Measurements from ENCODE around the gene SBF1.

SBF1 gene

GRCh38 chr22:50519151-50519550 is 44.3 kb upstream of the SBF1 start:
- H3K27me3 ChIP-seq (ENCODE audit: control insufficient read depth, insufficient read depth, low read length): no peaks in the 10 kb centered on the region

GRCh38 chr22:50518606-50519005 is 43.8 kb upstream of the SBF1 start:
- no peaks in the 10 kb centered on the region for H3K9me3 ChIP-seq (ENCODE audit: control insufficient read depth, insufficient read depth, low read length)
- H3K27me3 ChIP-seq (ENCODE audit: control insufficient read depth, insufficient read depth, low read length): no peaks in the 10 kb centered on the region
- no peak overlapping the region for H3K27ac ChIP-seq (ENCODE audit: low read depth, low read length)
- no peak overlapping the region for H3K9ac ChIP-seq (ENCODE audit: low read depth, low read length)
- H3K4me3 ChIP-seq (ENCODE audit: low read depth, low read length): no peak overlapping the region
- peaks cover 62% of the 10 kb centered on the region for H3K36me3 ChIP-seq (ENCODE audit: control insufficient read depth, insufficient read depth, low read length)
- no peaks in the 10 kb centered on the region for H3K4me1 ChIP-seq (ENCODE audit: control insufficient read depth, insufficient read depth, low read length)

More at GRCh38 chr22:50519151-50519550, 44.3 kb upstream of the SBF1 start:
- H3K9me3 ChIP-seq (ENCODE audit: control insufficient read depth, insufficient read depth, low read length): no peaks in the 10 kb centered on the region
- no peaks in the 10 kb centered on the region for H3K4me1 ChIP-seq (ENCODE audit: control insufficient read depth, insufficient read depth, low read length)
- H3K27ac ChIP-seq (ENCODE audit: low read depth, low read length): no peak overlapping the region
- H3K4me3 ChIP-seq (ENCODE audit: low read depth, low read length): no peak overlapping the region
- H3K9ac ChIP-seq (ENCODE audit: low read depth, low read length): no peak overlapping the region
- peaks cover 67% of the 10 kb centered on the region for H3K36me3 ChIP-seq (ENCODE audit: control insufficient read depth, insufficient read depth, low read length)

- Histone ChIP-seq H3K27me3 (ENCODE audit: control insufficient read depth, insufficient read depth, low read length) (no peaks in the 10 kb centered on the region), H3K36me3 (ENCODE audit: control insufficient read depth, insufficient read depth, low read length) (peaks cover 53% of the 10 kb centered on the region), H3K9ac (ENCODE audit: low read depth, low read length) (no peak overlapping the region), H3K27ac (ENCODE audit: low read depth, low read length) (no peak overlapping the region), H3K9me3 (ENCODE audit: control insufficient read depth, insufficient read depth, low read length) (no peaks in the 10 kb centered on the region), H3K4me1 (ENCODE audit: control insufficient read depth, insufficient read depth, low read length) (no peaks in the 10 kb centered on the region), H3K4me3 (ENCODE audit: low read depth, low read length) (no peak overlapping the region)
Measured at GRCh38 chr22:50517495-50518260, 42.8 kb upstream of the SBF1 start.

GRCh38 chr22:50516891-50517290 is 42.1 kb upstream of the SBF1 start:
- H3K4me3 ChIP-seq (ENCODE audit: low read depth, low read length): no peak overlapping the region
- H3K4me1 ChIP-seq (ENCODE audit: control insufficient read depth, insufficient read depth, low read length): no peaks in the 10 kb centered on the region
- H3K27me3 ChIP-seq (ENCODE audit: control insufficient read depth, insufficient read depth, low read length): no peaks in the 10 kb centered on the region
- no peak overlapping the region for H3K27ac ChIP-seq (ENCODE audit: low read depth, low read length)
- H3K9ac ChIP-seq (ENCODE audit: low read depth, low read length): no peak overlapping the region
- peaks cover 45% of the 10 kb centered on the region for H3K36me3 ChIP-seq (ENCODE audit: control insufficient read depth, insufficient read depth, low read length)
- H3K9me3 ChIP-seq (ENCODE audit: control insufficient read depth, insufficient read depth, low read length): no peaks in the 10 kb centered on the region

- Histone ChIP-seq H3K9me3 (ENCODE audit: control insufficient read depth, insufficient read depth, low read length) (no peaks in the 10 kb centered on the region), H3K36me3 (ENCODE audit: control insufficient read depth, insufficient read depth, low read length) (peaks cover 37% of the 10 kb centered on the region), H3K4me1 (ENCODE audit: control insufficient read depth, insufficient read depth, low read length) (no peaks in the 10 kb centered on the region), H3K27me3 (ENCODE audit: control insufficient read depth, insufficient read depth, low read length) (no peaks in the 10 kb centered on the region), H3K27ac (ENCODE audit: low read depth, low read length) (no peak overlapping the region), H3K4me3 (ENCODE audit: low read depth, low read length) (no peak overlapping the region), H3K9ac (ENCODE audit: low read depth, low read length) (no peak overlapping the region)
Measured at GRCh38 chr22:50516068-50516467, 41.2 kb upstream of the SBF1 start.

GRCh38 chr22:50513175-50513574 is 38.3 kb upstream of the SBF1 start:
- peaks cover 5% of the 10 kb centered on the region; the same call in 1 of the 2 replicates for H3K4me1 ChIP-seq (ENCODE audit: control insufficient read depth, insufficient read depth, low read length)
- H3K27me3 ChIP-seq (ENCODE audit: control insufficient read depth, insufficient read depth, low read length): no peaks in the 10 kb centered on the region
- no peak overlapping the region for H3K9ac ChIP-seq (ENCODE audit: low read depth, low read length)
- no peaks in the 10 kb centered on the region for H3K9me3 ChIP-seq (ENCODE audit: control insufficient read depth, insufficient read depth, low read length)
- H3K4me3 ChIP-seq (ENCODE audit: low read depth, low read length): no peak overlapping the region
- H3K36me3 ChIP-seq (ENCODE audit: control insufficient read depth, insufficient read depth, low read length): peaks cover 18% of the 10 kb centered on the region
- no peak overlapping the region for H3K27ac ChIP-seq (ENCODE audit: low read depth, low read length)

GRCh38 chr22:50508897-50509296 is 34.1 kb upstream of the SBF1 start:
- Histone ChIP-seq H3K9me3 (ENCODE audit: control insufficient read depth, insufficient read depth, low read length) (no peaks in the 10 kb centered on the region), H3K9ac (ENCODE audit: low read depth, low read length) (peak overlapping the region; percentile 98; the same call in 1 of the 2 replicates), H3K27me3 (ENCODE audit: control insufficient read depth, insufficient read depth, low read length) (no peaks in the 10 kb centered on the region), H3K4me1 (ENCODE audit: control insufficient read depth, insufficient read depth, low read length) (peaks cover 5% of the 10 kb centered on the region; the same call in 1 of the 2 replicates), H3K27ac (ENCODE audit: low read depth, low read length) (peak overlapping the region; percentile 96), H3K36me3 (ENCODE audit: control insufficient read depth, insufficient read depth, low read length) (peaks cover 16% of the 10 kb centered on the region), H3K4me3 (ENCODE audit: low read depth, low read length) (peak overlapping the region; percentile 99)

- H3K27ac ChIP-seq (ENCODE audit: low read depth, low read length): peak within 1 kb of the TSS; percentile 96
- H3K9ac ChIP-seq (ENCODE audit: low read depth, low read length): peak within 1 kb of the TSS; percentile 98
- H3K4me1 ChIP-seq (ENCODE audit: control insufficient read depth, insufficient read depth, low read length): peaks cover 5% of the 10 kb centered on the region; the same call in 1 of the 2 replicates
- no peaks in the 10 kb centered on the region for H3K27me3 ChIP-seq (ENCODE audit: control insufficient read depth, insufficient read depth, low read length)
- peak within 1 kb of the TSS; percentile 99 for H3K4me3 ChIP-seq (ENCODE audit: low read depth, low read length)
- no peaks in the 10 kb centered on the region for H3K9me3 ChIP-seq (ENCODE audit: control insufficient read depth, insufficient read depth, low read length)
- H3K36me3 ChIP-seq (ENCODE audit: control insufficient read depth, insufficient read depth, low read length): peaks cover 16% of the 10 kb centered on the region
Measured at GRCh38 chr22:50507991-50508884, 33.4 kb upstream of the SBF1 start, which contains the start of gene NCAPH2. NCAPH2 (plus strand) TSS chr22:50508224; CDS start chr22:50508338, 114 bp downstream.

GRCh38 chr22:50507421-50507990 is 32.7 kb upstream of the SBF1 start, which contains the start of gene LMF2:
LMF2 (minus strand) TSS chr22:50507702; CDS start chr22:50507675, 27 bp downstream.
- Histone ChIP-seq H3K9ac (ENCODE audit: low read depth, low read length) (peak within 1 kb of the TSS; percentile 98), H3K36me3 (ENCODE audit: control insufficient read depth, insufficient read depth, low read length) (peaks cover 16% of the 10 kb centered on the region), H3K4me3 (ENCODE audit: low read depth, low read length) (peak within 1 kb of the TSS; percentile 99), H3K27ac (ENCODE audit: low read depth, low read length) (peak within 1 kb of the TSS; percentile 96), H3K9me3 (ENCODE audit: control insufficient read depth, insufficient read depth, low read length) (no peaks in the 10 kb centered on the region), H3K4me1 (ENCODE audit: control insufficient read depth, insufficient read depth, low read length) (peaks cover 5% of the 10 kb centered on the region; the same call in 1 of the 2 replicates), H3K27me3 (ENCODE audit: control insufficient read depth, insufficient read depth, low read length) (no peaks in the 10 kb centered on the region)

GRCh38 chr22:50506611-50507420 is 32.0 kb upstream of the SBF1 start:
- H3K4me3 ChIP-seq (ENCODE audit: low read depth, low read length): peak overlapping the region; percentile 91
- no peaks in the 10 kb centered on the region for H3K27me3 ChIP-seq (ENCODE audit: control insufficient read depth, insufficient read depth, low read length)
- H3K36me3 ChIP-seq (ENCODE audit: control insufficient read depth, insufficient read depth, low read length): peaks cover 16% of the 10 kb centered on the region
- H3K9me3 ChIP-seq (ENCODE audit: control insufficient read depth, insufficient read depth, low read length): no peaks in the 10 kb centered on the region
- H3K4me1 ChIP-seq (ENCODE audit: control insufficient read depth, insufficient read depth, low read length): peaks cover 5% of the 10 kb centered on the region; the same call in 1 of the 2 replicates
- no peak overlapping the region for H3K27ac ChIP-seq (ENCODE audit: low read depth, low read length)
- peak overlapping the region; percentile 48 for H3K9ac ChIP-seq (ENCODE audit: low read depth, low read length)
